IMR-90 (cell line): ENCODE results near the gene TK2.

Source experiments
- CEBPB ChIP-seq: IDR thresholded peaks from 2 replicates; pipeline ENCODE4 v1.6.1; 2012; ENCODE audit warnings: low read depth, low read length, improper control_type of control experiment
- FOS ChIP-seq: fragments of 150-350 bp; IDR thresholded peaks from 2 replicates; pipeline ENCODE4 v1.6.1; 2016; ENCODE audit warnings: low read depth, low read length
- MAFK ChIP-seq: IDR thresholded peaks from 2 replicates; pipeline ENCODE4 v1.6.1; 2012; ENCODE audit warnings: low read depth, low read length, improper control_type of control experiment
- MAZ ChIP-seq: IDR thresholded peaks from 2 replicates; pipeline ENCODE4 v1.6.1; 2012; ENCODE audit warnings: low read depth, mild to moderate bottlenecking, low read length, improper control_type of control experiment, moderate library complexity, borderline replicate concordance
- MXI1 ChIP-seq: IDR thresholded peaks from 2 replicates; pipeline ENCODE4 v1.6.1; 2012; ENCODE audit warnings: low read depth, mild to moderate bottlenecking, low read length, moderate library complexity, borderline replicate concordance
- NFE2L2 ChIP-seq: fragments of 150-350 bp; IDR thresholded peaks from 2 replicates; pipeline ENCODE4 v1.6.1; 2016; ENCODE audit warnings: low read depth, mild to moderate bottlenecking, low read length
- POLR2A ChIP-seq: IDR thresholded peaks from 2 replicates; pipeline ENCODE4 v1.6.1; 2012; ENCODE audit warnings: mild to moderate bottlenecking, low read depth, low read length
- RAD21 ChIP-seq: IDR thresholded peaks from 2 replicates; pipeline ENCODE4 v1.6.1; 2012; ENCODE audit warnings: low read length, improper control_type of control experiment
- RCOR1 ChIP-seq: IDR thresholded peaks from 2 replicates; pipeline ENCODE4 v1.6.1; 2012; ENCODE audit warnings: mild to moderate bottlenecking, low read length, improper control_type of control experiment; ENCODE audit not compliant: insufficient replicate concordance
- RFX5 ChIP-seq: IDR thresholded peaks from 2 replicates; pipeline ENCODE4 v1.8.0; 2012; ENCODE audit warnings: low read depth, mild to moderate bottlenecking, low read length, moderate library complexity
- SMC3 ChIP-seq: fragments of 150-350 bp; IDR thresholded peaks from 2 replicates; pipeline ENCODE4 v1.6.1; 2016; ENCODE audit warnings: low read depth, mild to moderate bottlenecking, antibody characterized with exemption, low read length, moderate library complexity
- TF ChIP-seq, protein P1 (sequence below): conservative IDR thresholded peaks from 2 replicates; pipeline ENCODE4 v1.5.1; 2012; ENCODE audit warnings: mild to moderate bottlenecking, low read depth, low read length, improper control_type of control experiment
- TF ChIP-seq, protein P2 (sequence below): fragments of 150-350 bp; IDR thresholded peaks from 2 replicates; pipeline ENCODE4 v1.6.1; 2017; ENCODE audit warnings: mild to moderate bottlenecking, antibody characterized with exemption, low read length, low read depth

DNA sequence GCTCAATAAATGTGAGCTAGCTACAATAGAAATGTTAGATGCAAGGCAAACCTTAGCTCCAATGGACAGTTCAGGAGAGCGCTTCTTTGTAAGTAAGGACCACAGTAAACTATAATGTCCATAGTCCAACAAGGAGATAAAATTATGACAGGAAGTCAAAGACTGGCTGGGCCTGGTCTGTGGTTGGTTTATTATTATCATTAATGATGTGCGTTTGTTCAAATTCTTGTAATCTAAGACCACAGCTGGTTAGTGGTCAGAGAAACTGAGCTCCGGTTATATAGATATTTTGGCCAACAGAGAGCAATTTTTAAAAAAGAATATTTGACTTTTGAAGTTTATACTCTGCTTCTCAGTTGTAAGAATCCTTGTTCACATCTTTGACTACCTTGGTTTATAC is 24.6 kb upstream of the TK2 start:
- TF ChIP-seq, protein P1, sequence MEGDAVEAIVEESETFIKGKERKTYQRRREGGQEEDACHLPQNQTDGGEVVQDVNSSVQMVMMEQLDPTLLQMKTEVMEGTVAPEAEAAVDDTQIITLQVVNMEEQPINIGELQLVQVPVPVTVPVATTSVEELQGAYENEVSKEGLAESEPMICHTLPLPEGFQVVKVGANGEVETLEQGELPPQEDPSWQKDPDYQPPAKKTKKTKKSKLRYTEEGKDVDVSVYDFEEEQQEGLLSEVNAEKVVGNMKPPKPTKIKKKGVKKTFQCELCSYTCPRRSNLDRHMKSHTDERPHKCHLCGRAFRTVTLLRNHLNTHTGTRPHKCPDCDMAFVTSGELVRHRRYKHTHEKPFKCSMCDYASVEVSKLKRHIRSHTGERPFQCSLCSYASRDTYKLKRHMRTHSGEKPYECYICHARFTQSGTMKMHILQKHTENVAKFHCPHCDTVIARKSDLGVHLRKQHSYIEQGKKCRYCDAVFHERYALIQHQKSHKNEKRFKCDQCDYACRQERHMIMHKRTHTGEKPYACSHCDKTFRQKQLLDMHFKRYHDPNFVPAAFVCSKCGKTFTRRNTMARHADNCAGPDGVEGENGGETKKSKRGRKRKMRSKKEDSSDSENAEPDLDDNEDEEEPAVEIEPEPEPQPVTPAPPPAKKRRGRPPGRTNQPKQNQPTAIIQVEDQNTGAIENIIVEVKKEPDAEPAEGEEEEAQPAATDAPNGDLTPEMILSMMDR = no peak
- TF ChIP-seq MAZ (no peak), RAD21 (no peak), POLR2A (no peak), RFX5 (no peak), MAFK (no peak), MXI1 (no peak), FOS (no peak), SMC3 (no peak), NFE2L2 (no peak), CEBPB (no peak), RCOR1 (no peak)
- TF ChIP-seq, protein P2, sequence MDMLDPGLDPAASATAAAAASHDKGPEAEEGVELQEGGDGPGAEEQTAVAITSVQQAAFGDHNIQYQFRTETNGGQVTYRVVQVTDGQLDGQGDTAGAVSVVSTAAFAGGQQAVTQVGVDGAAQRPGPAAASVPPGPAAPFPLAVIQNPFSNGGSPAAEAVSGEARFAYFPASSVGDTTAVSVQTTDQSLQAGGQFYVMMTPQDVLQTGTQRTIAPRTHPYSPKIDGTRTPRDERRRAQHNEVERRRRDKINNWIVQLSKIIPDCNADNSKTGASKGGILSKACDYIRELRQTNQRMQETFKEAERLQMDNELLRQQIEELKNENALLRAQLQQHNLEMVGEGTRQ = no peak
